Stimulated activated CD4-positive, alpha-beta T cell treated with anti-CD3 and anti-CD28 coated beads, Interleukin-12 subunit alpha, Interleukin-12 subunit beta, amount 100 ng/mL, for 48 hours (primary cell): ENCODE measurements around the gene NUP153.
"Not testable (repeated sequence)": the region's sequence is repeated elsewhere in the genome, so short reads cannot be mapped to it uniquely, and the experiment has no call there.

ENCODE experiments used
- DNase-seq, 3 donors: peaks; one replicate each; pipeline ENCODE4 v3.0.0-alpha.2; 2020; ENCODE audit warnings: low read depth in 2 of 3, low spot score in 1 of 3

NUP153 gene

GRCh38 chr6:17714879-17715851 lies 8.4 kb upstream of the NUP153 start:
- peak in 1 of 3 donors; percentile 43 for DNase-seq

- no peak for DNase-seq
Measured at GRCh38 chr6:17714177-17714576, 7.5 kb upstream of the NUP153 start.

GRCh38 chr6:17712576-17712975 lies 5.9 kb upstream of the NUP153 start:
- no peak for DNase-seq

- DNase-seq: no peak
Measured at GRCh38 chr6:17710331-17710730, 3.6 kb upstream of the NUP153 start.

GRCh38 chr6:17709476-17709875 lies 2.8 kb upstream of the NUP153 start:
- no peak for DNase-seq

- DNase-seq: not testable (repeated sequence)
Measured at GRCh38 chr6:17708035-17708434, 1.3 kb upstream of the NUP153 start.

GRCh38 chr6:17707371-17707651 lies 586 bp upstream of the NUP153 start:
- DNase-seq: no peak

GRCh38 chr6:17705778-17706579 lies 746 bp downstream of the NUP153 start:
- DNase-seq: peak; percentile 76 to 86 (median 85)

GRCh38 chr6:17705428-17705777 lies 1.3 kb downstream of the NUP153 start:
- no peak for DNase-seq

- no peak for DNase-seq
Measured at GRCh38 chr6:17703256-17703694, 3.5 kb downstream of the NUP153 start.

GRCh38 chr6:17700421-17701416 lies 6.0 kb downstream of the NUP153 start:
- DNase-seq: no peak

GRCh38 chr6:17691925-17692538 lies 14.7 kb downstream of the NUP153 start:
- DNase-seq: no peak

- no peak for DNase-seq
Measured at GRCh38 chr6:17688481-17688880, 18.2 kb downstream of the NUP153 start.

GRCh38 chr6:17687136-17687535 lies 19.6 kb downstream of the NUP153 start:
- DNase-seq: no peak

- DNase-seq: no peak
Measured at GRCh38 chr6:17684134-17684533, 22.6 kb downstream of the NUP153 start.

- DNase-seq: no peak
Measured at GRCh38 chr6:17683428-17683827, 23.3 kb downstream of the NUP153 start.

- no peak for DNase-seq
Measured at GRCh38 chr6:17679726-17680125, 27.0 kb downstream of the NUP153 start.

GRCh38 chr6:17677602-17678001 lies 29.1 kb downstream of the NUP153 start:
- no peak for DNase-seq

GRCh38 chr6:17673543-17674254 lies 33.0 kb downstream of the NUP153 start:
- no peak for DNase-seq
